ENCODE results near the gene CDK6.

DNA sequence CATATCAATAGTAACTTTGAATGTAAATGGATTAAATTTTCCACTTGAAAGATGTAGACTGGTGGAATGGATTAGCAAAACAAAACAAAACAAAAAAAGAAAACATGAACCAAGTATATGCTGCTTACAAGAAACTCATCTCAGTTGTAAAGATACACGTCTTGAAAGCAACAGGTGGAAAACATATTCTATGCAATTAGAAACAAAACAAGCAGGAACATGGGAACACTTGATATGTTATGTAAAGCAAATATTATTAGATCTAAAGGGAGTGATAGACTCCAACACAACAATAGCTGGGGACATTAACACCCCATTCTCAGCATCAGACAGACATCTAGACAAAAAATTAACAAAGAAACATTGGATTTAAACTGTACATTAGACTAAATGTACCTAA is 46.4 kb upstream of the CDK6 start:
- TF ChIP-seq SUZ12 (IDR thresholded peaks at IDR 0.05) = no peak
- TF ChIP-seq ELF4 (IDR thresholded peaks at IDR 0.05) = no peak
- TF ChIP-seq, protein P1, sequence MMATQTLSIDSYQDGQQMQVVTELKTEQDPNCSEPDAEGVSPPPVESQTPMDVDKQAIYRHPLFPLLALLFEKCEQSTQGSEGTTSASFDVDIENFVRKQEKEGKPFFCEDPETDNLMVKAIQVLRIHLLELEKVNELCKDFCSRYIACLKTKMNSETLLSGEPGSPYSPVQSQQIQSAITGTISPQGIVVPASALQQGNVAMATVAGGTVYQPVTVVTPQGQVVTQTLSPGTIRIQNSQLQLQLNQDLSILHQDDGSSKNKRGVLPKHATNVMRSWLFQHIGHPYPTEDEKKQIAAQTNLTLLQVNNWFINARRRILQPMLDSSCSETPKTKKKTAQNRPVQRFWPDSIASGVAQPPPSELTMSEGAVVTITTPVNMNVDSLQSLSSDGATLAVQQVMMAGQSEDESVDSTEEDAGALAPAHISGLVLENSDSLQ (IDR thresholded peaks at IDR 0.05) = no peak
- TF ChIP-seq BHLHE40 (IDR thresholded peaks at IDR 0.05; ENCODE audit: borderline replicate concordance) = no peak
- TF ChIP-seq NFRKB (IDR thresholded peaks at IDR 0.05) = no peak
- no peak for TF ChIP-seq FOXA1 (IDR thresholded peaks at IDR 0.05)
- TF ChIP-seq L3MBTL2 (conservative IDR thresholded peaks at IDR 0.05) = no peak
- TF ChIP-seq CTBP1 (IDR thresholded peaks at IDR 0.05; ENCODE audit: borderline replicate concordance) = no peak
- no peak for TF ChIP-seq SP1 (IDR thresholded peaks at IDR 0.05)
- TF ChIP-seq FOXM1 (IDR thresholded peaks at IDR 0.05; ENCODE audit: borderline replicate concordance) = no peak
